BE2C (cell line): Measurements from ENCODE around the gene JPH2.

Experiments used
- DNase-seq: peaks from one replicate; pipeline ENCODE4 v3.0.0-alpha.2; 2020
- H3K27me3 ChIP-seq: fragments of 250-450 bp; sonication (Bioruptor Pico); 2 replicates; pipeline ENCODE4 v1.5.1; 2020; ENCODE audit warnings: mild to moderate bottlenecking
- H3K36me3 ChIP-seq: fragments of 250-450 bp; sonication (Bioruptor Pico); 2 replicates; pipeline ENCODE4 v1.5.1; 2020; ENCODE audit warnings: mild to moderate bottlenecking
- H3K4me1 ChIP-seq: fragments of 250-450 bp; sonication (Bioruptor Pico); 2 replicates; pipeline ENCODE4 v1.5.1; 2020
- H3K4me3 ChIP-seq: 2 replicates; pipeline ENCODE4 v1.5.1; 2011; ENCODE audit warnings: low read depth, low read length
- H3K9me3 ChIP-seq: fragments of 250-450 bp; sonication (Bioruptor Pico); 2 replicates; pipeline ENCODE4 v1.5.1; 2020
- CTCF ChIP-seq: IDR thresholded peaks from 2 replicates; pipeline ENCODE4 v1.5.1; 2012; ENCODE audit warnings: mild to moderate bottlenecking, low read depth, low read length

JPH2 gene

GRCh38 chr20:44089987-44090674 is 96.9 kb downstream of the JPH2 start:
- Histone ChIP-seq H3K27me3 (no peaks in the 10 kb centered on the region), H3K4me3 (peak overlapping the region; percentile 9), H3K36me3 (no peaks in the 10 kb centered on the region), H3K4me1 (peaks cover 12% of the 10 kb centered on the region), H3K9me3 (no peaks in the 10 kb centered on the region)
- TF ChIP-seq CTCF = no peak
- peak; percentile 77 for DNase-seq

- Histone ChIP-seq H3K4me3 (no peak overlapping the region), H3K27me3 (no peaks in the 10 kb centered on the region), H3K4me1 (peaks cover 22% of the 10 kb centered on the region), H3K36me3 (no peaks in the 10 kb centered on the region), H3K9me3 (no peaks in the 10 kb centered on the region)
- no peak for DNase-seq
- no peak for TF ChIP-seq CTCF
Observed at GRCh38 chr20:44087857-44088120, 99.2 kb downstream of the JPH2 start.

GRCh38 chr20:44087051-44087856 is 99.7 kb downstream of the JPH2 start:
- Histone ChIP-seq H3K9me3 (no peaks in the 10 kb centered on the region), H3K27me3 (no peaks in the 10 kb centered on the region), H3K4me1 (peaks cover 23% of the 10 kb centered on the region), H3K4me3 (no peak overlapping the region), H3K36me3 (no peaks in the 10 kb centered on the region)
- DNase-seq = no peak
- no peak for TF ChIP-seq CTCF

- H3K4me1 ChIP-seq = peaks cover 23% of the 10 kb centered on the region
- H3K27me3 ChIP-seq = no peaks in the 10 kb centered on the region
- no peak for TF ChIP-seq CTCF
- H3K4me3 ChIP-seq = no peak overlapping the region
- no peaks in the 10 kb centered on the region for H3K9me3 ChIP-seq
- no peak for DNase-seq
- H3K36me3 ChIP-seq = no peaks in the 10 kb centered on the region
Observed at GRCh38 chr20:44085616-44086434, 101.2 kb downstream of the JPH2 start.

GRCh38 chr20:44084891-44085290 is 102.1 kb downstream of the JPH2 start:
- TF ChIP-seq CTCF = no peak
- H3K4me1 ChIP-seq = peaks cover 17% of the 10 kb centered on the region
- no peak for DNase-seq
- no peaks in the 10 kb centered on the region for H3K36me3 ChIP-seq
- H3K4me3 ChIP-seq = no peak overlapping the region
- H3K27me3 ChIP-seq = no peaks in the 10 kb centered on the region
- no peaks in the 10 kb centered on the region for H3K9me3 ChIP-seq
